GM19328 (cell line): ENCODE measurements around the gene SLITRK1.

Experiments
- ATAC-seq: cut with Tn5 transposase; IDR thresholded peaks from one replicate; pipeline ENCODE4 v1.9.1; 2021; ENCODE audit warnings: mild to moderate bottlenecking, moderate library complexity; ENCODE audit not compliant: unreplicated experiment

The SLITRK1 gene

DNA sequence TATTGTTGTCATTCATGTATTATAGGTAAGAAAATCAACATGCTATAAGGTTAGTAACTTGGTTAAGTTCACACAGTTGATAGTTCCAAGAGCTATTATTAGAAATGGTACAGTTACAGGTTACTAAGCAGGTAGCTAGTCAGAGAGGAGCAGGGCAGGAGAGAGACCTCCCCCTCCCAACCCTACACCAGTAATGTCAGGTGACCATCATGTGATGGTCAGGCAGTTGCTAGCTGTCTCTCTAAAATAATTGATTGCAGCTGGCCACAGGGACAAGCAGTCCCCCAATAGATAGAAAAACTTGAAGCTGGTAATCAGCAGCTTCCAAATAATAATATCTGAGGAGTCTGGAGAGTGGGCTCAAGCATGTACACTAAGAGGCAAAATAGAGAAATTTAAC lies 14.6 kb downstream of the SLITRK1 start:
- no peak for ATAC-seq

DNA sequence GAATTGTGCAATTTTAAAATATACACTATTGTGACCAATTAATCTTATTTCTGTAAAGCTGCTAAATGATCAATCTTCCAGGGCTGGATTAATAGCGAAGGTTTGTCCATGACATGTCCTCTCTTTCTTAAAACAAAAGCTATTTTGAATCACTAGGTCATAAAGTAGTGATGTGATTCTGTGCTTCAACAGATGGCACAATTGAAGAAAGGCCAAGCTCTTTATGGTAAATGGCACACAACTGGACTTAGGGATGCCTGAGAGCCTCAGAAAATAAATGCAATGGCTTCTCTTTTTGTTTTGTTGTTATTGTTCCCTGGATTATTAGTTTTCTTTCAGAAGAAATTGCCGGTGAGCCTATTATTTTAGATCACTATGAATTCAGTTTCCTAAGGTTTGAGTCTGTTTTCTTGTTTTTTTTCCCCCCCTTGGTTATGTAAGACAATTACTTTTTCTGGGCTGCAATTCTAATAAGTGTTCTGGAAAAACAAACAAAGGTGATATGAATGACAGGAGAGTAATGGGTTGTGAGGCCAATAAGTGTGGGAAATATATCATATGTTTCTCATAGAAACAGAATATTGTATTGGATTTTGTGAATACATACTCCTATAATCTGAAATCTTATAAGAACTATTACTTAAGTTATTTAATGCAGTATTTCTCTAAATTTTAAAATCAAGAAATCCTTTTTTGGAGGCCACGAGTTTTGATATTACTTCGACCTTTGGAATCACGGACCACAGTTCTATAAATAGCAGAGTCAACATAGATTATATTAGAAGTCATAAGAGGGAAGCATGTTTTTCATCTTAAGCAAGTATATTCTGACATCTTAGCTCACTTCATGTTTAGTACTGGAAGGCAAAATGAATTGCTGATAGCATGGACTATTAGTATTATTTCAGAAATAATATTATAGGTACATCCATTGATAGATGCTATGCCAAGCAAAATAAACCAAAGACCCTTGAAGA lies 16.8 kb downstream of the SLITRK1 start:
- ATAC-seq = no peak

DNA sequence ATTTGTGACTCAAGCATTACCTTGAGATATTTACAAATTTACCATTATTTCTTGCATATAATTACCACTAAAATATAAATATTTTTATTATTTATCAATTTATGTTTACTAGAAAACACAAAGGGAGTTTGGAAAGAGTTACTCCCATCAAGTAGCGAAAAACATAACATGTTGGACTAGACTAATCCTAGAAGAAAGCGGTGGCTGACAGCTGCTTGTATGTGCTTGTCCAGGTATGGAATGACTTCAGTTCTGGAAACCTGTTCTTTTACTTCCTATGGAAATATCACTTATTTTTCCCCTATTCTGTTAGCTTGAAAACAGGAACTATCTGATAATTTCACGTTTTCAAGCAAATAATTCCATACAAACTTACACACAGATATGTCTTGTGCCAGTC lies 28.5 kb downstream of the SLITRK1 start:
- ATAC-seq = no peak

DNA sequence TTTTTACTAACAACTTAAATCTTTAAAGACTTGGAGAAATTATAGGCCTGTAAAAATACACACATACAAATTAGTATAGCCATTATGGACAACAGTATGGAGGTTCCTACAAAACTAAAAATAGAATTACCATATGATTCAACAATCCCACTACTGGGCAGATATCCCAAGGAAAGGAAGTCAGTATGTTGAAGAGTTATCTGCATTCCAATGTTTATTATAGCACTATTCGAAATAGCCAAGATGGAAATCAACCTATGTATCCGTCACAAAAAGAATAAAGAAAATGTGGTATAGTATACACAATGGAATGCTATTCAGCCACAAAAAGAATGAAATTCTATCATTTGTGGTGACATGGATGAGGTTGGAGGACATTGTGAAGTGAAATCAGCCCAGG lies 37.2 kb downstream of the SLITRK1 start:
- no peak for ATAC-seq

DNA sequence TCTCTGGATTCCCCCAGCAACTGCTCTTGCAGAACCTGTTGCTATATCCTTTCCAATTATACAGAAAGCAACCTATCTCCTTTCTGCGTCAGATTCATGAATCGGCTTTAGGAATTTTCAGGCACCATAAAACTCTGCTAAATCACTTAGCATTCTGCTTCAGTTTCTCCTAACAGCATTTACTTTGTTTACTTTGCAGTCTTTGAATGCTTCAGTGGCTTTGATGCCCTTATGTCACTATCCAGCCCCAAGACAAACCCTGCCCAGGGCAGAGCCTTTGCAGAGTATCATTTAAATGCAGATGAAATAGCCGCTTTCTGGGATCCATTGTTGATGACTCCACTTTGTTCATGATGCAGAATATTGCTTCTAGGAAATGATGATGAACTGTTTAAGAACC lies 43.1 kb downstream of the SLITRK1 start:
- ATAC-seq = no peak

DNA sequence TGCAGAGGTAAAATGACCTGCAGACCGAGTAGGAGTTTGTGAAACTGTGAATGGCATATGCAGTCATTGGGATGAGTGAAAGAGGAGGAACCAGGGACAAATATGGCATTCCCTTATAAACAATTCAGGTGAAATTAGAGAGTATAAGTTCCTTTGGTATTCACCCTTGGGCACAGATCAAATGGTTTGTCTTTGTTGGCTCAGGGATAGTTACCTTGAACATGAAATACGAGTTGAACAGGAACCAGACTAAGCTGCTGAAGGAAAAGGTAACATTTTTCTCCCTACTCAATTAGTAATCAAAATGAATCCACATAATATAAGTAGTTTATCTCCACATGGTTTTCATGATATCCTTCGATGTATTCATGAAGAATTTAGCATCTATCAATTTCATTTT lies 50.5 kb downstream of the SLITRK1 start:
- ATAC-seq = no peak

DNA sequence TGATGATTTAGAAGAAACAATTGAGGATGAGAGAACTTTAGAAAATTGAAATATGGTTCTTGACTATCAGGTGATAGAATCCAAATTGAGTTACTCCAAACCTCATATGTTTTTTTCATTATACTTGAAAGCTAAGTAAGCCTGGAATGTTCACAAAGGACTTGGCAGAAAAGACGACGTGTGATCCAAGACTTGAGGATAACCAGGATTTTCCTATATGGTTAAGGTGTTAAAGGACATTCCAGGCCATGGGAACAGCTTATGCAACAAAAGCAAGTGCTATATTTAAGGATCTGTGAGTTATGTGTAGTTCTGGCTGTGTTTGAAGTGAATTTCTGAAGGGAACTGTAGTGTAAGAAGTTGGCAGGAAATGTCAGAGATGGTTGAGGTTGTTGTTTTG lies 52.5 kb downstream of the SLITRK1 start:
- ATAC-seq = no peak

DNA sequence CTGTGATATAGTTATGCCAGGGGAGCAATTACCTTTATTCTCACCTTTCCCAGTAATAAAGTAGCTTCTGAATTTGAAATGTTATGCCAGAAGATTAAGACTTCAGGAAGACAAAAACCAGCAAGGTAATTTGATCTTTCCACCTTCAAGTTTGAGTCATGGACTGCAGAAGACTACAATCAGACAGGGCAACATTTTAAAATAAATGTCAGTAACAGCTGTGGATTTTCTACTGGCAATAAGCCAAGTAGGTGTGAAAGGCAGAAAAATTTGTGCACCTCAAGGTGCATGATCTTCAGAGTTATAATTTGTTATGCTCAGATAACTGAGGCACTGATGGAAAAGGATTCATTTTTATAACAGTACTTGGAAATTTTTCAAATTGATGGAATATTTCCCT lies 54.9 kb downstream of the SLITRK1 start:
- ATAC-seq = no peak
